ENCODE data around the gene IL17RC. TPM values are rescaled to one million over a fixed set of nuclear protein-coding genes. Genes with fewer than 3 reads are reported as not detected.

IL17RC gene
- total RNA-seq, 1 experiment from 2014 or later = 24.4 TPM

GRCh38 chr3:9942934-9943690, 26.2 kb downstream of the IL17RC start:
- DNase-seq (ENCODE audit: extremely low read depth, low read depth) = no peak

GRCh38 chr3:9944271-9944670, 27.4 kb downstream of the IL17RC start:
- DNase-seq (ENCODE audit: extremely low read depth, low read depth) = no peak

GRCh38 chr3:9945358-9945757, 28.5 kb downstream of the IL17RC start:
- no peak for DNase-seq (ENCODE audit: extremely low read depth, low read depth)

- peak; percentile 83 for DNase-seq (ENCODE audit: extremely low read depth, low read depth)
Observed at GRCh38 chr3:9946112-9947024, 29.5 kb downstream of the IL17RC start.

- peak; percentile 68 for DNase-seq (ENCODE audit: extremely low read depth, low read depth)
Observed at GRCh38 chr3:9947025-9947995, 30.4 kb downstream of the IL17RC start.

GRCh38 chr3:9948586-9948985, 31.7 kb downstream of the IL17RC start:
- no peak for DNase-seq (ENCODE audit: extremely low read depth, low read depth)

- DNase-seq (ENCODE audit: extremely low read depth, low read depth) = no peak
Observed at GRCh38 chr3:9949115-9949514, 32.2 kb downstream of the IL17RC start.

GRCh38 chr3:9949626-9950025, 32.7 kb downstream of the IL17RC start:
- DNase-seq (ENCODE audit: extremely low read depth, low read depth) = no peak

- DNase-seq (ENCODE audit: extremely low read depth, low read depth) = no peak
Observed at GRCh38 chr3:9951126-9951525, 34.2 kb downstream of the IL17RC start.

- DNase-seq (ENCODE audit: extremely low read depth, low read depth) = no peak
Observed at GRCh38 chr3:9951598-9951961, 34.7 kb downstream of the IL17RC start.

- no peak for DNase-seq (ENCODE audit: extremely low read depth, low read depth)
Observed at GRCh38 chr3:9951962-9952805, 35.3 kb downstream of the IL17RC start, which contains the start of gene PRRT3. TSS of gene PRRT3 (minus strand) at chr3:9952408. CDS start at chr3:9950115, 2,293 bp downstream.

- no peak for DNase-seq (ENCODE audit: extremely low read depth, low read depth)
Observed at GRCh38 chr3:9955067-9955502, 38.2 kb downstream of the IL17RC start.

- DNase-seq (ENCODE audit: extremely low read depth, low read depth) = no peak
Observed at GRCh38 chr3:9955611-9956352, 38.9 kb downstream of the IL17RC start.

- DNase-seq (ENCODE audit: extremely low read depth, low read depth) = no peak
Observed at GRCh38 chr3:9957214-9957613, 40.3 kb downstream of the IL17RC start.

- DNase-seq (ENCODE audit: extremely low read depth, low read depth) = no peak
Observed at GRCh38 chr3:9965200-9965875, 48.4 kb downstream of the IL17RC start.

GRCh38 chr3:9966841-9967240, 49.9 kb downstream of the IL17RC start:
- DNase-seq (ENCODE audit: extremely low read depth, low read depth) = no peak

- DNase-seq (ENCODE audit: extremely low read depth, low read depth) = no peak
Observed at GRCh38 chr3:9969632-9970019, 52.7 kb downstream of the IL17RC start.

GRCh38 chr3:9970020-9970652, 53.2 kb downstream of the IL17RC start:
- DNase-seq (ENCODE audit: extremely low read depth, low read depth) = no peak

Data from NCI-H460 (cell line).